Thyroid gland (tissue), 4 donors: Measurements from ENCODE around the gene PNPLA5.

Source experiments
- CTCF ChIP-seq, 6 experiments: fragments of 200-600 bp in 3 of 6; fragments of 450-650 bp in 3 of 6; sonication (generic) in 3 of 6; IDR thresholded peaks; one replicate each; pipeline ENCODE4 v1.5.1; 2016 to 2019; ENCODE audit warnings: antibody characterized with exemption in 6 of 6, mild to moderate bottlenecking in 2 of 6, inconsistent platforms in 1 of 6, moderate library complexity in 1 of 6
- POLR2A ChIP-seq, 2 donors: fragments of 450-650 bp; IDR thresholded peaks; one replicate each; pipeline ENCODE4 v1.6.1; 2017; ENCODE audit warnings: antibody characterized with exemption in 2 of 2, mild to moderate bottlenecking in 2 of 2, moderate library complexity in 1 of 2

- no peak for TF ChIP-seq CTCF (IDR thresholded peaks at IDR 0.05)
- no peak for TF ChIP-seq POLR2A (IDR thresholded peaks at IDR 0.05)
These were observed 897 bp downstream of the PNPLA5 start for GRCh38 chr22:43890901-43891331.
